Measurements from ENCODE around the gene MAPK12. TPM values are rescaled to one million over a fixed set of nuclear protein-coding genes. Genes with fewer than 3 reads are reported as not detected.
A peak's percentile ranks its signal among the peaks of the same experiment; 100 is the strongest.
"Not testable (repeated sequence)": the region's sequence is repeated elsewhere in the genome, so short reads cannot be mapped to it uniquely, and the experiment has no call there.

MAPK12 gene
- total and polyA plus RNA-seq, 2 of the 8 experiments (the other 6 are each of a cell fraction or from before 2014, with no cell fraction given): 17.3 to 20.3 TPM

- TF ChIP-seq CHD2 (IDR thresholded peaks at IDR 0.05; ENCODE audit: low read length): no peak
- no peak for TF ChIP-seq RBBP5 (IDR thresholded peaks at IDR 0.05; ENCODE audit: borderline replicate concordance, low read depth, low read length)
- TF ChIP-seq CBX8 (IDR thresholded peaks at IDR 0.05; ENCODE audit: borderline replicate concordance, low read depth, low read length): no peak
- no peak for TF ChIP-seq CEBPB (IDR thresholded peaks at IDR 0.05; ENCODE audit: low read depth, low read length)
- TF ChIP-seq GTF2F1 (IDR thresholded peaks at IDR 0.05; ENCODE audit: borderline replicate concordance, low read depth, low read length): no peak
These were observed 55.5 kb downstream of the MAPK12 start (continued) for GRCh38 chr22:50205781-50206569.

- not testable (repeated sequence) for H3K27ac ChIP-seq (ENCODE audit: low read depth, low read length); H3K9me3 ChIP-seq (ENCODE audit: insufficient read depth in 2 of 2, low read depth in 1 of 2, low read length in 1 of 2); DNase-seq (ENCODE audit: low read depth in 1 of 2, low spot score in 2 of 2); H3K4me3 ChIP-seq (ENCODE audit: extremely low read depth in 1 of 4, insufficient read depth in 2 of 4, low read depth in 3 of 4, low read length in 4 of 4); H4K91ac ChIP-seq (replicated peaks; ENCODE audit: insufficient read length, low read length); H3K23ac ChIP-seq (ENCODE audit: insufficient read length); H3K4ac ChIP-seq (replicated peaks; ENCODE audit: insufficient read length, low read depth, low read length); H4K8ac ChIP-seq (ENCODE audit: extremely low read depth, insufficient read depth, low read length); H2BK15ac ChIP-seq (ENCODE audit: low read length); H3K4me1 ChIP-seq (replicated peaks in 1 of 4; ENCODE audit: control insufficient read depth in 3 of 4, insufficient read depth in 4 of 4, low read length in 3 of 4); H3K56ac ChIP-seq (replicated peaks; ENCODE audit: insufficient read length, low read depth, low read length); H3K27me3 ChIP-seq (replicated peaks in 1 of 4; ENCODE audit: control insufficient read depth in 3 of 4, extremely low read depth in 1 of 4, insufficient read depth in 3 of 4, low read length in 3 of 4); FAIRE-seq; H3K79me1 ChIP-seq (ENCODE audit: low read depth, low read length); H4K5ac ChIP-seq (ENCODE audit: insufficient read length, low read depth, low read length); H2BK20ac ChIP-seq (ENCODE audit: low read length); H2BK120ac ChIP-seq (replicated peaks; ENCODE audit: low read depth, low read length); H2BK5ac ChIP-seq (ENCODE audit: low read depth, low read length); H3K4me2 ChIP-seq (ENCODE audit: insufficient read depth in 1 of 2, low read depth in 2 of 2, low read length in 2 of 2); H3K18ac ChIP-seq (ENCODE audit: extremely low read depth, low read length); H2AK5ac ChIP-seq (ENCODE audit: low read depth, low read length); H2AFZ ChIP-seq (ENCODE audit: low read length); H3K14ac ChIP-seq (ENCODE audit: insufficient read length); H2BK12ac ChIP-seq (ENCODE audit: low read depth, low read length)
- H3K79me2 ChIP-seq (ENCODE audit: control insufficient read depth in 1 of 2, insufficient read depth in 2 of 2, low read length in 2 of 2): peaks cover 0 to 13% of the 10 kb centered on the region in 2 experiments; a peak in 1 of 4 replicates
- peaks cover 4 to 28% of the 10 kb centered on the region in 2 experiments for H4K20me1 ChIP-seq (replicated peaks in 1 of 2; ENCODE audit: control insufficient read depth in 1 of 2, insufficient read depth in 2 of 2, low read length in 2 of 2)
- POLR2A ChIA-PET (ENCODE audit: partially characterized antibody): interaction anchor here (1.9 to 3.0 kb wide), 2 partner anchors 14 to 15 kb away, joined by 9 read pairs; no protein-coding TSS in a partner anchor
- 92% methylated on average over 9 of the region's 9 CpGs; no CpG with 5 or more reads in 1 of the 2 experiments for WGBS, 2 experiments (ENCODE audit: extremely low coverage in 1 of 2, insufficient coverage in 1 of 2, insufficient read length in 1 of 2, insufficient replicate concordance in 2 of 2, low coverage in 1 of 2, low lambda C conversion rate in 2 of 2, missing lambda C conversion rate in 1 of 2)
- peak overlapping the region in 1 of 4 experiments; percentile 17; a peak in 1 of 7 replicates for H3K9ac ChIP-seq (replicated peaks in 1 of 4; ENCODE audit: extremely low read depth in 1 of 4, low read depth in 3 of 4, low read length in 3 of 4)
- peaks cover 11% of the 10 kb centered on the region; the same call in 1 of the 2 replicates for H3K23me2 ChIP-seq (ENCODE audit: low read depth, low read length)
- CTCF ChIA-PET (ENCODE audit: partially characterized antibody): interaction anchor here (0.6 to 7.0 kb wide), 2 partner anchors 28 to 55 kb away, joined by 3 to 83 read pairs; no protein-coding TSS in a partner anchor
- peaks cover 0 to 12% (median 2%) of the 10 kb centered on the region in 4 experiments; a peak in 5 of 8 replicates for H3K36me3 ChIP-seq (ENCODE audit: control insufficient read depth in 2 of 4, insufficient read depth in 4 of 4, low read length in 3 of 4)
These were observed 56.5 kb downstream of the MAPK12 start for GRCh38 chr22:50204998-50205397.

Measured in H1 (cell line).